Mesangial cell (primary cell): ENCODE measurements around the gene LRRC37B. TPM values are rescaled to one million over a fixed set of nuclear protein-coding genes. Genes with fewer than 3 reads are reported as not detected.

Experiments
- total RNA-seq: library from RNA; depleted of rRNA; stranded (reverse); fragments of >200 nt; gene quantifications from 2 replicates; pipeline ENCODE4 v1.2.3, GENCODE V29; 2015

LRRC37B gene
- 6.0 and 9.3 TPM in 2 replicates for total RNA-seq

DNA sequence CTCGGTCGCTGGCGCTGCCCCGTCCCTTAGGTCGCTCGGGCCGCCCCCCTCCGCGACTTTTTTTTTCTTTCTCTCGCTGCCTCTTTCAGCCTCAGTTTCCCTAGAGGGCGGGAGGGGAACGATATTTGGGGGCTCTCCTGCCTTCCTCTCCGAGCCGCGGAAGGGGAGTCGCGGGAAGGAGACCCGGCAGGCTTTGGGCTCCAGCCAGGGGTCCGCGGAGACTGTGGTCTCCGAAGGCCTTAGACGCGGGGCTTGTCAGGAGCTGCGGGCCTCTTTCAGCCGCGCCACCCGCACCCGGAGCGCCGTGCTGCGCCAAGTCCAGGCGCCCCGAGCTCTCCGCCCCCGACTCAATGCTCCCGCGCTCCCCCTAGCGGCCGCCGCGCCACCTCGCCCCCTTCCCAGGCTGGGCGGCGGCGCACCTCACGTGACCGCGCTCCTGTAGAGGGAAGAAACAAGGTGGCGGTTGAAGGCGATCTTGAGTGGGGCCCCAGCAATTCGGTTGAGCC is at the start of gene LRRC37B:
LRRC37B (plus strand) TSS at position 427 of the 506 bp plus-strand sequence. CDS start 14,010 bp downstream, outside the sequence.

Other genes with a start within 250 kb of the LRRC37B start
- gene COPRS, start 148.1 kb upstream of the LRRC37B start, total RNA-seq: 49.3 and 77.7 TPM in 2 replicates
- 9.9 and 14.3 TPM in 2 replicates for gene UTP6, start 105.7 kb upstream of the LRRC37B start, total RNA-seq
- 7.4 and 10.1 TPM in 2 replicates for gene SUZ12, start 70.4 kb upstream of the LRRC37B start, total RNA-seq
- gene RHOT1, start 135.1 kb downstream of the LRRC37B start, total RNA-seq: 13.9 and 21.8 TPM in 2 replicates